Astrocyte (in vitro differentiated cells and primary cell): Measurements from ENCODE around the gene TMEM222.

Experiments
- CTCF ChIP-seq: IDR thresholded peaks from 2 replicates; pipeline ENCODE4 v1.5.1; 2011; ENCODE audit warnings: low read depth, mild to moderate bottlenecking, inconsistent platforms, low read length, moderate library complexity; ENCODE audit not compliant: insufficient read depth
- EZH2 ChIP-seq: IDR thresholded peaks from 2 replicates; pipeline ENCODE4 v1.6.1; 2012; ENCODE audit warnings: mild to moderate bottlenecking, low read length, inconsistent platforms; ENCODE audit not compliant: insufficient read depth

GRCh38 chr1:27346991-27347624 lies 25.1 kb downstream of the TMEM222 start:
- TF ChIP-seq CTCF (no peak), EZH2 (no peak)
